Posterior vena cava (tissue), 2 donors: Measurements from ENCODE around the gene TP53TG5. TPM values are rescaled to one million over a fixed set of nuclear protein-coding genes. Genes with fewer than 3 reads are reported as not detected.

Experiments
- DNase-seq: peaks from one replicate; pipeline ENCODE4 v3.0.0-alpha.2; 2020; ENCODE audit warnings: low spot score
- intact Hi-C, 2 donors: fragments of 100-400 bp; cut with DNase I; formaldehyde crosslinking; loops; one replicate each; pipeline versions ENCODE4 v1.14.1 to v1.14.2; 2022 to 2023
- total RNA-seq, 2 donors: library from RNA; stranded (reverse); fragmentation: NEBNext Ultra II Directional; extraction: Animal tissue kit (Norgen Biotek cat#: 25700); gene quantifications; one replicate each; pipeline ENCODE4 v1.2.1, GENCODE V29; 2021
- donor health status: DM: yes; HTN: yes; CAD: no.
- donor health status: DM: yes; HTN: yes; CAD: no.

TP53TG5 gene
- total RNA-seq, 2 donors from 2014 or later, result 1.4 to 2.0 TPM

DNA sequence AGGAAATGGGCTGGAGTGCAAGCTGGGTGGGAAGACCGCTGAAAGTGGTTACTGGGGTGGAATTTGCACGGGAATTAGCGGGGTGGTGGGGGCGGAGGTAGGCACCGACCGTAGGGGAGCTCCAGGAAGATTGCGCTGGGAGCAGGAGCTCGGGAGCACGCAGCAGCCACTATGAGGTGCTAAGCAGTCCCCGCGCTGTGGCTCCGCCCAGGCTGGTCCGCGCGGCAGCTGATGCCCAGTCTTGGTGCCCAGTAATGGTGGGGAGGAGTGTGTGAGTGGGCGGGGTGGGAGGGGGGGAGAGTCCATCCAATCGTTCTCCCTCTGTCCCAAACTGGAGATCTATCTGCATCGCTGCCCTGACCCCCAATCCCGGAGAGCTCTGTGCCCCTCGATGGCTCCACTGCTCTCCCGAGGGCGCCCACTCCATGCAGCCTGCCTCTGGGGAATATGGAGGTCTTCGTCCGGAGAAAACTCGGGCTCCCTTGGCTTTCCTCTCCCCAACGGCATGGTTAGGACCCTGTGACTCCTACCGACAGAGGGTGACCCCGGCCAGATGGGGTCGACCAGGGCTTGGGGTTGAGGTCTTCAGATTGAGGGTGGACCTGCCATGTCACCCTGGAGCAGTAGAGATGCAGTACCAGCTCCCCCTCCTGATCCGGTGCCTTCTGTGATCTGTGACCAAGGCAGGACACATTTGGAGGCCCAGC is 5.3 kb downstream of the TP53TG5 start:
- DNase-seq, result no peak
- intact Hi-C loops, result loop anchor here (2.0 to 5.0 kb wide), 3 partner anchors 34 to 55 kb away; partner anchors contain the start of gene DBNDD2 (in 1 of the 2)

DNA sequence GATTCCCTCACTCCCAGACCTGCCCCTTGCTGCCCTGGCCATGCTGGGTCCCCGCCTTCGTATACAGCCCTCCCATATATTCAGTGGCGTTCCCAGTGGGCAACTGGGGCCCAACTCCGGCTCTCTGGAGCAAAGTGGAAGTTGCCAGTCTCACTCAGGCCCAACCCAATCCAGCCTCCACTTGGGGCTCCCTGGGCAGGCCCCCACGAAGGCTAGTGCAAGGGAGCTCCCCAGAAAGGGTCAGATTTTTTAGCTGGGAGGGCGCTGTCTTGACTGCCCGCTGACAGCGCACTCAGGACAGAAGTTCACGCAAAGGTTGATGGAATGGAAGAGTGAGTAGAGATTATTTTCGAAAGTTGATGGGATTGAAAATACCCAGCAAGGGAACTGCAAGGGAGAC is 5.9 kb downstream of the TP53TG5 start:
- intact Hi-C loops, result loop anchor here (2.0 to 5.0 kb wide), 3 partner anchors 35 to 55 kb away; partner anchors contain the start of gene DBNDD2 (in 1 of the 2)
- no peak for DNase-seq

DNA sequence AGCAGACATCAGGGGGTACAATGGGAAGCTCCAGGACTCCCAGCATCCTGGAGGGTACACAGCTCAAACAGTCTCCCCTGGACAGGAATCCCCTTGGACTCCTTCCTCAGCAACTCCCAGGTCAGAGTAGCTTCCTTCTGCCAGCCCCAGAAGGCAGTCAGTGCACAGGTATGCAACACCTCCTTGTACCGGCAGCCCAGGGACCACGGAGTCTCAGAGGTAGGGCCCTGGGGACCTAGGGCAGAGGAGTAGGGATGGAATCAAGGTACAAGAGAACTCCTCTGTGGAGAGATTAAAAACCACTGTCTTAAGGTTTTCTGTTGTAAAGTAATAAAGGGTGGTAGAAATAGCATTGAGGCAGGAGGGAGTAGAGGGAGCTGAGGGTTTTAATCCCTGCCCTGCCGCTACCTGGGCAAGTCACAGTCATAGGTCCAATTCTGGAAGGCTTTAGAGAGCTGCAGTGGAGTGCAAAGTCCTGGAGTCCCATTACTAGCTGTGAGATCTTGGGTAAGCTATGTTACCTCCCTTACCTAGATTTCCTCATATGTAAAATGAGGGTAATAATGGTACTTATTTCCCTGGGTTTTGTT is 7.5 kb downstream of the TP53TG5 start:
- intact Hi-C loops, result loop anchor here in 1 of 2 donors (5.0 kb wide), 2 partner anchors 37 to 53 kb away; partner anchors contain the start of gene DBNDD2
- no peak for DNase-seq

DNA sequence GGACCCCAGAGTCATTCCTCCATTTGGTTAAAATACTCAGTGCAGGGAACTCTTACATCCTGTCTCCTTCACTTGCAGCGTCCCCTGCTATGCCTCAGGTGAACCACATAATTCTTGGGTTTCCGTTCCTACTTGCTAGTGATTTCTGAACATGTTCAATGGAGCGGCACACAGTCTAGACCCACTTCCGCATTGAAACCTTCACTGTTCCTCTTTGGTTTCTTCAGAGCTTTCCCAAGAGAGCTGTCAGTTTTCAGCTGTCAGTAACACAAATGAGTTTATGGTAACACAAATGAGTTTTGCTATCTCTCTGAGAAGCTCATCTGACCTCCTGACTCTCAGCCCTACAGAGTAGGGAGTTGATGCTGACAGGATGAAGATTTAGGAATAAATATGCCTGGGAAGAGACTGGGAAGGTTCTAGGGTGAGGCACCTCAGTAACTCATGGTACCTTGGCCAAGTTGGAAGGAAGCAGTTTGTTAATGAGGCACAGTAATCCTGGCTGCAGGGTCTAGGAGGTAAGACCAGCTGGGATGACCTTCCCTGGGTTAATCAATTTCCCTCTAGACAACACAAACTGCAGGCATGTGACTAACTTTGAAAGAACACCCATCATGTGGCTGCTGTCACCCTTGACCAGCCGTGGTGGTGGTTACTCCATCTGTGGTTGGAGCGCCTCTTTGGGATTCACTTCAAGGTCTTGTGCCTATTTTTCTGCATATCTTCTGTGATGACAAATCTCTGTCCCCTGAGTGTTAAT is 9.7 kb downstream of the TP53TG5 start:
- DNase-seq, result no peak
- intact Hi-C loops, result no loop called here

DNA sequence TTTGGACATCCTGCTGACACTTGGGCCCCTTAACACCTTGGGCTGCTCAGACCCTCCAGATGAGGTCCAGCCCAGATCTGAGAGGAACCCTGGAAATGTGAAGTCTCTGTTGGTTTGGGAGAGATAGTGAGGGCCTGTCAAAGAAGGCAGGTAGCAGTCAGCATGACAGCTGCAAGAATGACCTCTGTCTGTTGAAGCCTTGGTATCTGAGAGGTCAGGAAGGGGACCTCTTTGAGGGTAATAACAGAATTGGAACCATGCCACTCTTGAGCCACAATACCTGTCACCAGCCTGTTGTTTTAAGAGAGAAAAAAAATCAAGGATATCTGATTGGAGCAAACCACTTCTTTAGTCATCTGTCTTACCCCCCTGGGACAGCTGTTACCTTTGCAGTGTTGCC is 11.0 kb downstream of the TP53TG5 start:
- DNase-seq, result no peak
- intact Hi-C loops, result no loop called here

DNA sequence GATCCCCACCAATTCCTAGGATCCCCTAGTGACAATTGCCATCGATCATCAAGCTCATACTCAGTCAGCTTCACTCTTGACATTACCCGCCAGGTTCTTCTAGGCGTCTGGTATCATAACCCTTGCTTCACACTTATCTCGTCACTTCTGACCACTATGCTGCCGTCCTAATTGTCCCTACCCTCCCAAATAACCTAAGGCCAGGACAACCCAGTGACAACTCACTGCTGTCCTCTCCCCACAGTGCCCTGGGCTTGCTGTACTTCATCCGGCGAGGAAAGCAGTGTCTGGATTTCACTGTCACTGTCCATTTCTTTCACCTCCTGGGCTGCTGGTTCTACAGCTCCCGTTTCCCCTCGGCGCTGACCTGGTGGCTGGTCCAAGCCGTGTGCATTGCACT is 11.5 kb downstream of the TP53TG5 start:
- no peak for DNase-seq

DNA sequence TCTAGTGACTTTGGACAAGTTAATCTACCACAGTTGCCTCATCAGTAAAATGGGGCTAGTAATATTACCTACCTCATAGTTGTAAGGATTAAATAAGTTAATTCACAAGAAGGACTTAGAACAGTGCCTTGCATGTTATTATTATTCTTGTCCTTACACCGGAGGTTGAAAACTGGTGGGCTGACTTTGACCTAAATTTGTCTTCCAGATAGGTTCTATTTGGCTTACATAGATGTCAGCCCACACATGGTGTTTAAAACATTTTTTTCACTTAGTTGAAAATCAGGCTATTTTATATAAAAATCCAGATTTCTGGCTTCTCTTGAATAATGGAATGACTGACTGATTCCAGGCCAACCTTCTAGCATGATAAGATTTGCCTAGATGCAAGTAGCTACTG is 11.9 kb downstream of the TP53TG5 start:
- DNase-seq, result no peak
- intact Hi-C loops, result no loop called here

More for the DNA sequence above, 11.5 kb downstream of the TP53TG5 start:
- intact Hi-C loops, result no loop called here

DNA sequence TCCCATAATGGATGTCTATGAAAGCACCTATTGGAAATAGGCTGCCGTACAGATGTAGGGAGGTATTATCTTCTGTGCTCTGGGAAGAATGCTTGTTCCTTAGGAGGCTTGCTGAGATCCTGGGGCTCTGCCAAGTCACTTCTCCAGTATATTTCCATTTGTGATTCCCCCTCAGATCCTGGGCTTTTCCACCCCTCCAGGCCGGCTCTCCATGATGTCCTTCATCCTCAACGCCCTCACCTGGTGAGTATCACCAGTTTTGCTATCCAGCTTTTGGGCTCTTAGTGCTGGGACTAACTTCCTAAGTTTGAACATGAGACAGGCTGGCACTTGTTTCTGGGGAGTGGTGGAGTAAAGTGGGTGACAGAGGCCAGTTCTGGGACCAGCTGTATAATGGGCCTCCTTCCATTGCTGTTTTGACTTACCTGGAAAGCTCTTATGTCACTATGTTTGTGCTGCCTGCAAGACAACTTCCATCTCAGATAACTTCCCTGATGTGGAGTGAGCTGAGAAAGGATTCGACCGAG is 12.6 kb downstream of the TP53TG5 start:
- intact Hi-C loops, result no loop called here
- DNase-seq, result no peak

DNA sequence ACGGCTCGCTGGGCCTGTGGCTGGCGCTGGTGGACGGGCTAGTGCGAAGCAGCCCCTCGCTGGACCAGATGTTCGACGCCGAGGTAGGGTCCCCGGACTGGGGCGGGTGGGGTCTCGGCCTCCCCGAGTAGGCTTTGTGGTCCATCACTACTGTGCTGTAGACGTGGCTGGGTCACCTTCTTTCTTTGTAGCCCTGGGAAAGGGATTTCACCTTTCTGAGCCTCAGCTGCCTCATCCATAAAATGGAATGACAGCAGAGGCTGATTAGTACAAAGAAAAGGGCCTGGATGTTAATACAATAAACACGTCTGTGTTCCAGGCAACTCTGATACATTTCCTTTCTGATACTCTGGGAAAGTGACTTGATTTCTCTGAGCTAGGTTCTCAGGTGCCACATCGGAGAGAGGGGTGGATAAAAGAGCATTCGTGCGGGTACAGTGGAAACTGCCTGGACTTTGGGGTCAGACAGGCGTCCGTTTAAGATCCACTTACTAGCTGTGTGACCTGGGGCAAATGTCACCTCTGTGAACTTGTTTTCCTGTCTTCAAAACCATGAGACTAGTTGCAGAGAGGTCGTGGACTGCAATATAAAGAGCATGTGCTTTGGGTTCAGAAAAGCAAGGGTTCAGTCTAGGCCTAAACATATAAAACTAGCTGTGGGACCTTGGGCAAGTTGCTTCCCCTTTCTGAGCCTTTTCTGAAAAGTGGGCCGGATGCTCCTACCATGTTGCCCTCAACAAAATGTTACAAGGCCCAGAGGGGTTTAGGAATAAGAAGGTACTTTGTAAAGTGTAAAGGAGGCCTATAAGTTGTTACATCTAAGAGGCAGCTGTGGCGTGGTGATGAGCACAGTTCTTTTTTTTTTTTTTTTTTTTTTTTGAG is 14.3 kb downstream of the TP53TG5 start:
- DNase-seq, result no peak
- intact Hi-C loops, result loop anchor here in 1 of 2 donors (5.0 kb wide), 1 partner anchor 73 kb away; no protein-coding TSS in a partner anchor

DNA sequence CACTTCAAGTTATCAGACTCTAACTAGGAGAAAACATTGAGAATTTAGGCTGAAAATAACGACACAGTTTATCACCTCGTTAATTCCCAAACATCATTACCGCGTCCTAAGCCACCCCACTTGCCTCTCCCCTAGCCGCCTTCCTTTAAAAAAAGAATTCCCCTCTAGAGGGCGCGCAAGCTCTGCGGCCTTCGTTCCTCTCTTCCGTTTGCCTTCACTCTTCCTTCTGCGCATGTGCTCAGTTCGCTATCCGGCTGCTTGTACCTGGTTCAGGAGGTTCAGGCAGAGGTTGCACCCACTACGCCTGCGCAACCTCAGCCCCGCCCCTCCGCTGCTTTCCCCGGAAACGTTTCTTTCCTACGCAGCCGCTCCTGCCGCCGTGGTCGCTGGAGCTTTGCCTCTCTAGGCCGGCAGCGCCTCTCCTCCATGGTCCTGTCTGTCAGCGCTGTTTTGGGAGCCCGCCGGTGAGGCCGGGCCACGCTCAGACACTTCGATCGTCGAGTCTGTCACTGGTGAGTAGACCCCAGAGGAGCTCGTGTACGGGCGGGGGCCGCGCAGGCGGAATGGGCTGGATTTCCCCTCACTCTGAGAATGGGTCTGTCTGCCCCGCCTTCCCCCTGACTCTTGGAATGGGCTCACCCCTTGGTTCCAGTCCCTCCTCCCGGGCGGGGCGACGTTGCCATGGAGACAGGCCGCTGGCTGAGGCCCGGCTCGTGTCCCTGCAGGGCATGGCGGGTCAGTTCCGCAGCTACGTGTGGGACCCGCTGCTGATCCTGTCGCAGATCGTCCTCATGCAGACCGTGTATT is 15.1 kb downstream of the TP53TG5 start, which contains the start of gene SYS1:
Gene SYS1 (plus strand): TSS at position 353 of the 807 bp plus-strand sequence. CDS start 376 bp downstream, at position 729.
- intact Hi-C loops, result loop anchor here in 1 of 2 donors (5.0 kb wide), 1 partner anchor 74 kb away; no protein-coding TSS in a partner anchor
- DNase-seq, result peak; percentile 99

DNA sequence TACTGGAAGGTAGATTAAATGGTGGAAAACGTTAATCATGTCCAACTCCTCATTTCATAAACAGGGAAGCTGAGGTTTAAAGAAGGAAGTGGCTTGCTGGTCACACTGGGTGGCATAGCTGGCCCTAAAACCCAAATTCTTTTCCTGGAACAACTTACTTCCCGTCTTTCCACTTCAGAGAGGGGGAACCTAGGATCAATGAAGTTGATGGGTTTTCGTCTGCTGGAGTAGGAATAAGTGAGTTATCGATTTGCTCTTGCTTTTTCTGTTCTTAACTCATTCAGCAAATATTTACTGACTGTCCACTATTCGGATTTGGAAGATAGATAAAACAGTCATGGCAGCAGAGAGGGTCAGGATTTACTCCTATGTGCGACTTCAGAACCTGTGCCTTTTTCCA is 16.3 kb downstream of the TP53TG5 start:
- DNase-seq, result peak; percentile 8
- intact Hi-C loops, result loop anchor here in 1 of 2 donors (5.0 kb wide), 1 partner anchor 76 kb away; no protein-coding TSS in a partner anchor

DNA sequence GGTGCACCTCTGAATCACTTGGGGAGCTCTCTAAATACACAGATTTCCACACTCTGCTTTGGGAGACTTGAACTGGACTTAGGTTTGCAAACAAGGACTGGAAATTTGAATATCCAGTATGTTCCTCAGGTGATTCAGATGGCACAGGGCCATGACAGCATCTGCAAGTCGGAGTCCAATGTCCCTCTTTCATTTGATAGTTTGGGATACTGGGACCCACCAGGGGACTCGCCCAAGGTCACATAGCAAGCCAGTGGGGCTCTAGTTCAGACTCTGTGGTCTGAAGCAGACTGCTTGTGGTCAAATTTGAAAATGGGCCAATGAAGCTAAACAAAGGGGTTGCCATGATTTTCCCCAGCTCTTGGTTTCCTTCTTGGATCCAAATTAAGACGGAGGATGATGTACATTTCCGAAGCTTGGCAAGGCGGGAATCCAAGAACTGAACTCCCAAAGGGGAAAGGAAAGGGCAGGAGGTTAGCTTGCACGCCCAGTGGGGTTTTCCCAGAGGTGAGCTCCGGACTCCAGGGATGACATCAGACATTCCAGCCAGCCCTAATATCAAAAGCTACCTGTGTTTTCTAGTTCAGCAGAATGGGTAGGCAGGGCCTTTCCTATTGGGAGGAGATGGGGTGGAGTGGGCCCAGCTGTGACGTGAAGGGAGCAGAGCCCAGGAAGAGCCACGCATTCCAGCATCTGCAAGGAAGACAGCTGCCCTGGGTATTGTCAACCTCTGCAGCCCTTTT is 18.5 kb downstream of the TP53TG5 start:
- peak; percentile 45 for DNase-seq
- intact Hi-C loops, result loop anchor here in 1 of 2 donors (5.0 kb wide), 1 partner anchor 78 kb away; no protein-coding TSS in a partner anchor

DNA sequence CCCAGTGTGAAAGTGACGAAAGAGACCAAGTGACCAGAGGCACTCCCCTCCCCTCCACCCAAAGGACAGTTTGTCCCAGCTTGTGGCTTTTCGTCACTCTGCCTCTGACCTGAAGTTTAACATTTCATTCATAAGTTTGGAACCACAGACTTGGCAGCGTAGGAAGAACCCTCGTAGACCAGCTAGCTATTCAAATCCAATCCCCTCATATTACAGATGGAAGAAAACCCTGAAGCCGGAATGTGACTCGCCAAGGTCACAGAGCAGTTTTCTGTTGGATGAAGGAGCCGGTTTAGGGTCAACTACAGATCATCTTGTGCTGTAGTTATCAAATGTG is 19.1 kb downstream of the TP53TG5 start:
- DNase-seq, result no peak
- intact Hi-C loops, result no loop called here

DNA sequence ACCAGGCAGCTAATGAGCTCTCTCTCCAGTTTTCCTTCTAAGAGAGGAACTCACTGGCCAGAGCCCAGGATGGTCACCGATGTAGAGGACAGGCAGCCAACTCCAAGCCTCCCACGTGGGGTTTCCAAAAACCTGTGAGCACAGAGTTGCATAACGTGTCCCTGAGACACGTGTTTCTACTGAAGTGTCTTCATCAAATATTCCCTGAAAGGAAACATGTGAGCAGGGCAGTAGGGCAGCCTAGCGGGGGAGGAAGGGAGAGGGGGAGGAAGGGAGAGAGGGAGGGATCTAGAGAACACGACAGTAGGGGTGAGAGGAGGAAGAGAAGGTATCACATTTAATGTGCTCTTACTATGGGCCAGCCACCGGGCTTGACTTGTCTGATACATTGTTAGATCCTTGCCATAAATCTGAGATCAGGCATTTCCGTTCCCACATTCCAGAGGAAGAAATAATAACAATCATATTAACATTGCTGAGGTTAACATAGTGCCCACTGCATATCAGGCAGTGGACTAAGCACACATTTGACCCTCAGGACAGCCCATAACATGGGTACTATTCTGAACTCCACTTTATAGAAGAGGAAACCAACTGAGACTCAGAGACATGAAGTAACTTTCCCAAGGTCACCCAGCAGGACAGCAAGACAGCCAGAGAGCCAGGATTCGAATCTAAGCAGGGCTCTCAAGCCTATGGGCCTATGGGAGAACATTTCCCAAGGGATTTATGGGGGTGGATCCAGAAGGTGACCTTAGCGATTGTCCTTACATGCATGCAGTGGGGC is 19.6 kb downstream of the TP53TG5 start:
- intact Hi-C loops, result no loop called here
- DNase-seq, result peak; percentile 87

DNA sequence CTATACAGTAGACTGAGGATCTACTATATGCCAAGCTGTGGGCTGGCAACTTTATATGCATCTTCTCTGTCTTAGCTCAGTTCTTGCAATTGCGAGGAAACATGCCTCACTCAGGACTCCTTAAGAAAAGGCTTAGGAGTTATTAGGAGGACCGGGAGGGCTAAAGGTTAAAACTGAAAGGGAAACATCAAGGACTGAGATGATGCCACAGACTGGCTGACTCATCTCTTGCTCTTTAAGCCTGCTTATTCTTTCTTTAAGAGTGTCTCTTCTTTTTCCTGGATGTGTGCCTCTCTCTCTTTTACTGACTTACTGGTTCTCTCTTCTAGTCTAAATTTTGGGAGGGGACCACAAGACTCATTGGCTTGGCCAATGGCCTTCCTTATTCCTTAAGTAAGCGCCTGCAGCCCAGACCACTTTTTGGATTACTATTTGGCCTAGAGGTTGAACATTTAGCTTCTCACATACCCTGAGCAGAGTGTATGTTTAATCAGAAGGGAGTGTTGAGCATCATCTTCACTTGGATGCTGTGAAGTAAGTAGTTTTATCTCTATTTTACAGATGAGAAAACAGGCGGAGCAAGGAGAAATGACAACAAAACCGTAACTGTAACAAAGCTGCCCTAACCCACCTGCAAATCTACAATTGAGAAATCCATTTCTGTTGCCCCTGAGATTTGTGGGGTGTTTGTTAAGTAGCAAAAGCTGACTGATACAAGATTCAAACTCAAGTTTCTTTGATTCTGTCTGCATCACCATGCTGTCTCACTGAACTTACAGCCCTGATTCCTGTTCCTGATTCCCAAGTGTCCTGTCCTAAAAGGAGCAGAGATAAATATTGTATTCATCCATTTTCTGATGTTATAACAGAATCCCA is 22.7 kb downstream of the TP53TG5 start:
- intact Hi-C loops, result no loop called here

More for the DNA sequence above, 22.7 kb downstream of the TP53TG5 start:
- peak; percentile 35 for DNase-seq
